GM12891 (cell line): ENCODE results near the gene ALCAM.

ENCODE experiments used
- PAX5 ChIP-seq: IDR thresholded peaks from 2 replicates; pipeline ENCODE4 v1.6.1; 2011; ENCODE audit warnings: low read length, moderate library complexity, mild to moderate bottlenecking; ENCODE audit not compliant: insufficient read depth, severe bottlenecking
- POLR2A ChIP-seq: IDR thresholded peaks from 2 replicates; pipeline ENCODE4 v1.6.1; 2011; ENCODE audit warnings: low read depth, low read length, control low read depth
- POLR2AphosphoS5 ChIP-seq: IDR thresholded peaks from 2 replicates; pipeline ENCODE4 v1.6.1; 2011; ENCODE audit warnings: low read depth, low read length, control low read depth
- TAF1 ChIP-seq: IDR thresholded peaks from 2 replicates; pipeline ENCODE4 v1.6.1; 2011; ENCODE audit warnings: low read depth, low read length, control low read depth

GRCh38 chr3:105584003-105584790, 217.5 kb downstream of the ALCAM start:
- TF ChIP-seq POLR2A, result no peak
- TF ChIP-seq POLR2AphosphoS5, result no peak
- TF ChIP-seq PAX5, result no peak
- TF ChIP-seq TAF1, result no peak
